ENCODE results near the gene SMAD3.

Gene SMAD3

GRCh38 chr15:67132276-67132675 lies 66.9 kb downstream of the SMAD3 start:
- no peak for TF ChIP-seq CTCF (IDR thresholded peaks at IDR 0.05; ENCODE audit: insufficient read depth, low read length, poor library complexity, severe bottlenecking)
- no peaks in the 10 kb centered on the region for H3K27me3 ChIP-seq (replicated peaks; ENCODE audit: control insufficient read depth, insufficient read depth, low read length)
- DNase-seq (ENCODE audit: extremely low read depth, insufficient read length): no peak
- H3K36me3 ChIP-seq (ENCODE audit: control insufficient read depth, insufficient read depth, low read length): no peaks in the 10 kb centered on the region
- H3K4me3 ChIP-seq (replicated peaks; ENCODE audit: low read depth, low read length): no peak overlapping the region

- Histone ChIP-seq H3K4me3 (replicated peaks; ENCODE audit: low read depth, low read length) (no peak overlapping the region), H3K36me3 (ENCODE audit: control insufficient read depth, insufficient read depth, low read length) (no peaks in the 10 kb centered on the region), H3K27me3 (replicated peaks; ENCODE audit: control insufficient read depth, insufficient read depth, low read length) (no peaks in the 10 kb centered on the region)
- DNase-seq (ENCODE audit: extremely low read depth, insufficient read length): no peak
- no peak for TF ChIP-seq CTCF (IDR thresholded peaks at IDR 0.05; ENCODE audit: insufficient read depth, low read length, poor library complexity, severe bottlenecking)
Measured at GRCh38 chr15:67133026-67133425, 67.6 kb downstream of the SMAD3 start.

- TF ChIP-seq CTCF (IDR thresholded peaks at IDR 0.05; ENCODE audit: insufficient read depth, low read length, poor library complexity, severe bottlenecking): no peak
- Histone ChIP-seq H3K4me3 (replicated peaks; ENCODE audit: low read depth, low read length) (no peak overlapping the region; the same call in 1 of the 2 replicates), H3K36me3 (ENCODE audit: control insufficient read depth, insufficient read depth, low read length) (no peaks in the 10 kb centered on the region), H3K27me3 (replicated peaks; ENCODE audit: control insufficient read depth, insufficient read depth, low read length) (no peaks in the 10 kb centered on the region)
- DNase-seq (ENCODE audit: extremely low read depth, insufficient read length): no peak
Measured at GRCh38 chr15:67133738-67134066, 68.3 kb downstream of the SMAD3 start.

GRCh38 chr15:67134067-67134838 lies 68.9 kb downstream of the SMAD3 start:
- H3K27me3 ChIP-seq (replicated peaks; ENCODE audit: control insufficient read depth, insufficient read depth, low read length): no peaks in the 10 kb centered on the region
- H3K36me3 ChIP-seq (ENCODE audit: control insufficient read depth, insufficient read depth, low read length): no peaks in the 10 kb centered on the region
- TF ChIP-seq CTCF (IDR thresholded peaks at IDR 0.05; ENCODE audit: insufficient read depth, low read length, poor library complexity, severe bottlenecking): no peak
- peak; percentile 54 for DNase-seq (ENCODE audit: extremely low read depth, insufficient read length)
- peak overlapping the region; percentile 12; the same call in 1 of the 2 replicates for H3K4me3 ChIP-seq (replicated peaks; ENCODE audit: low read depth, low read length)

- DNase-seq (ENCODE audit: extremely low read depth, insufficient read length): no peak
- H3K4me3 ChIP-seq (replicated peaks; ENCODE audit: low read depth, low read length): peak overlapping the region; percentile 12; the same call in 1 of the 2 replicates
- H3K27me3 ChIP-seq (replicated peaks; ENCODE audit: control insufficient read depth, insufficient read depth, low read length): no peaks in the 10 kb centered on the region
- no peaks in the 10 kb centered on the region for H3K36me3 ChIP-seq (ENCODE audit: control insufficient read depth, insufficient read depth, low read length)
- no peak for TF ChIP-seq CTCF (IDR thresholded peaks at IDR 0.05; ENCODE audit: insufficient read depth, low read length, poor library complexity, severe bottlenecking)
Measured at GRCh38 chr15:67134871-67135492, 69.6 kb downstream of the SMAD3 start.

Data from GM06990 (cell line).